Activated CD4-positive, alpha-beta memory T cell treated with anti-CD3 and anti-CD28 coated beads for 36 hours (primary cell): Measurements from ENCODE around the gene SLC1A1. TPM values are rescaled to one million over a fixed set of nuclear protein-coding genes. Genes with fewer than 3 reads are reported as not detected.

Source experiments
- CTCF ChIA-PET: fragments of 350-600 bp; sonication (Branson Sonifier 250); formaldehyde crosslinking; loops from one replicate; lab custom pipeline; 2021; ENCODE audit warnings: antibody characterized with exemption, inconsistent platforms; lab: Charles Lee
- POLR2A ChIA-PET: fragments of 350-600 bp; sonication (Branson Sonifier 250); formaldehyde crosslinking; loops from one replicate; lab custom pipeline; 2021; ENCODE audit warnings: antibody characterized with exemption; lab: Charles Lee
- DNase-seq: peaks from one replicate; pipeline ENCODE4 v3.0.0-alpha.2; 2020
- H3K27ac Mint-ChIP-seq: one replicate; pipeline ENCODE4 v1.8.0; 2021; ENCODE audit warnings: mixed read lengths
- H3K27me3 Mint-ChIP-seq: one replicate; pipeline ENCODE4 v1.8.0; 2021; ENCODE audit warnings: mixed read lengths
- H3K36me3 Mint-ChIP-seq: one replicate; pipeline ENCODE4 v1.8.0; 2021; ENCODE audit warnings: mixed read lengths
- H3K4me1 Mint-ChIP-seq: one replicate; pipeline ENCODE4 v1.8.0; 2021; ENCODE audit warnings: low read depth, mixed read lengths
- H3K4me3 Mint-ChIP-seq: one replicate; pipeline ENCODE4 v1.8.0; 2021; ENCODE audit warnings: mild to moderate bottlenecking, mixed read lengths
- H3K9me3 Mint-ChIP-seq: one replicate; pipeline ENCODE4 v1.8.0; 2021; ENCODE audit warnings: mixed read lengths
- intact Hi-C: fragments of 100-400 bp; cut with micrococcal nuclease; formaldehyde crosslinking; loops from one replicate; pipeline ENCODE4 v1.15.1; 2023
- total RNA-seq, 2 experiments: library from RNA; stranded (reverse); gene quantifications; one replicate each; pipeline ENCODE4 v1.2.3, GENCODE V29; 2021

The SLC1A1 gene
- total RNA-seq, 2 experiments from 2014 or later, result not detected

GRCh38 chr9:4615251-4615650 lies 125.0 kb downstream of the SLC1A1 start:
- Mint-ChIP-seq H3K27me3 (no peaks in the 10 kb centered on the region), H3K36me3 (no peaks in the 10 kb centered on the region), H3K4me3 (no peak overlapping the region), H3K4me1 (peaks cover 17% of the 10 kb centered on the region), H3K9me3 (no peaks in the 10 kb centered on the region), H3K27ac (no peak overlapping the region)
- intact Hi-C loops, result no loop called here
- no peak for DNase-seq
- POLR2A ChIA-PET, result no interaction called here
- CTCF ChIA-PET, result interaction anchor here (1.2 kb wide), 1 partner anchor 10 kb away, joined by 3 read pairs; no protein-coding TSS in a partner anchor

GRCh38 chr9:4615778-4616177 lies 125.5 kb downstream of the SLC1A1 start:
- ChIA-PET POLR2A (no interaction called here), CTCF (no interaction called here)
- Mint-ChIP-seq H3K36me3 (no peaks in the 10 kb centered on the region), H3K4me3 (no peak overlapping the region), H3K4me1 (peaks cover 22% of the 10 kb centered on the region), H3K27me3 (no peaks in the 10 kb centered on the region), H3K9me3 (no peaks in the 10 kb centered on the region), H3K27ac (no peak overlapping the region)
- intact Hi-C loops, result no loop called here
- DNase-seq, result no peak

GRCh38 chr9:4617752-4618151 lies 127.5 kb downstream of the SLC1A1 start:
- peaks cover 27% of the 10 kb centered on the region for H3K4me1 Mint-ChIP-seq
- no peak overlapping the region for H3K4me3 Mint-ChIP-seq
- intact Hi-C loops, result no loop called here
- no peaks in the 10 kb centered on the region for H3K36me3 Mint-ChIP-seq
- POLR2A ChIA-PET, result interaction anchor here (0.6 kb wide), 1 partner anchor 43 kb away, joined by 4 read pairs; no protein-coding TSS in a partner anchor
- no peak overlapping the region for H3K27ac Mint-ChIP-seq
- H3K9me3 Mint-ChIP-seq, result no peaks in the 10 kb centered on the region
- DNase-seq, result no peak
- CTCF ChIA-PET, result interaction anchor here (1.3 kb wide), 1 partner anchor 22 kb away, joined by 3 read pairs; no protein-coding TSS in a partner anchor
- H3K27me3 Mint-ChIP-seq, result no peaks in the 10 kb centered on the region

GRCh38 chr9:4618700-4619099 lies 128.4 kb downstream of the SLC1A1 start:
- intact Hi-C loops, result no loop called here
- H3K27ac Mint-ChIP-seq, result no peak overlapping the region
- DNase-seq, result no peak
- ChIA-PET CTCF (no interaction called here), POLR2A (no interaction called here)
- H3K27me3 Mint-ChIP-seq, result no peaks in the 10 kb centered on the region
- no peaks in the 10 kb centered on the region for H3K36me3 Mint-ChIP-seq
- H3K4me1 Mint-ChIP-seq, result peaks cover 27% of the 10 kb centered on the region
- H3K9me3 Mint-ChIP-seq, result no peaks in the 10 kb centered on the region
- H3K4me3 Mint-ChIP-seq, result no peak overlapping the region

GRCh38 chr9:4620057-4620765 lies 129.9 kb downstream of the SLC1A1 start:
- ChIA-PET CTCF (interaction anchor here (1.0 kb wide), 1 partner anchor 16 kb away, joined by 5 read pairs; no protein-coding TSS in a partner anchor), POLR2A (no interaction called here)
- Mint-ChIP-seq H3K27ac (no peak overlapping the region), H3K4me3 (no peak overlapping the region), H3K9me3 (no peaks in the 10 kb centered on the region), H3K27me3 (no peaks in the 10 kb centered on the region), H3K4me1 (peaks cover 23% of the 10 kb centered on the region), H3K36me3 (no peaks in the 10 kb centered on the region)
- intact Hi-C loops, result no loop called here
- peak; percentile 52 for DNase-seq

GRCh38 chr9:4620881-4621555 lies 130.8 kb downstream of the SLC1A1 start:
- POLR2A ChIA-PET, result no interaction called here
- no peak for DNase-seq
- Mint-ChIP-seq H3K27me3 (no peaks in the 10 kb centered on the region), H3K4me1 (peaks cover 18% of the 10 kb centered on the region), H3K27ac (no peak overlapping the region), H3K4me3 (no peak overlapping the region), H3K9me3 (no peaks in the 10 kb centered on the region), H3K36me3 (no peaks in the 10 kb centered on the region)
- CTCF ChIA-PET, result interaction anchor here (1.0 kb wide), 1 partner anchor 17 kb away, joined by 5 read pairs; no protein-coding TSS in a partner anchor
- intact Hi-C loops, result no loop called here

GRCh38 chr9:4622016-4622415 lies 131.7 kb downstream of the SLC1A1 start:
- CTCF ChIA-PET, result interaction anchor here (1.3 to 1.8 kb wide), 2 partner anchors 17 to 18 kb away, joined by 5 to 6 read pairs; no protein-coding TSS in a partner anchor
- H3K27ac Mint-ChIP-seq, result no peak overlapping the region
- POLR2A ChIA-PET, result no interaction called here
- H3K9me3 Mint-ChIP-seq, result no peaks in the 10 kb centered on the region
- DNase-seq, result no peak
- H3K27me3 Mint-ChIP-seq, result no peaks in the 10 kb centered on the region
- no peak overlapping the region for H3K4me3 Mint-ChIP-seq
- H3K36me3 Mint-ChIP-seq, result no peaks in the 10 kb centered on the region
- intact Hi-C loops, result no loop called here
- H3K4me1 Mint-ChIP-seq, result peaks cover 18% of the 10 kb centered on the region

- intact Hi-C loops, result no loop called here
- no peaks in the 10 kb centered on the region for H3K4me1 Mint-ChIP-seq
- no peak overlapping the region for H3K4me3 Mint-ChIP-seq
- H3K9me3 Mint-ChIP-seq, result no peaks in the 10 kb centered on the region
- POLR2A ChIA-PET, result no interaction called here
- no peak overlapping the region for H3K27ac Mint-ChIP-seq
- H3K36me3 Mint-ChIP-seq, result no peaks in the 10 kb centered on the region
- DNase-seq, result no peak
- CTCF ChIA-PET, result no interaction called here
- no peaks in the 10 kb centered on the region for H3K27me3 Mint-ChIP-seq
Observed at GRCh38 chr9:4630836-4631235, 140.6 kb downstream of the SLC1A1 start.

Other genes with a start within 250 kb of the SLC1A1 start
- under 1 TPM; 0.33 to 0.73 TPM for gene GLIS3, start 190.4 kb upstream of the SLC1A1 start, total RNA-seq
- 1 to 10 TPM; 4.4 to 4.6 TPM for gene PLPP6, start 171.8 kb downstream of the SLC1A1 start, total RNA-seq
- under 1 TPM; 0.48 to 0.59 TPM for gene SPATA6L, start 176.0 kb downstream of the SLC1A1 start, total RNA-seq
- gene CDC37L1, start 189.1 kb downstream of the SLC1A1 start, total RNA-seq, result 10 to 100 TPM in 1 of 2 experiments, 1 to 10 TPM in 1; 9.7 to 11.0 TPM